Measurements from ENCODE around the gene NRG2.
A peak's percentile ranks its signal among the peaks of the same experiment; 100 is the strongest.

The NRG2 gene

DNA sequence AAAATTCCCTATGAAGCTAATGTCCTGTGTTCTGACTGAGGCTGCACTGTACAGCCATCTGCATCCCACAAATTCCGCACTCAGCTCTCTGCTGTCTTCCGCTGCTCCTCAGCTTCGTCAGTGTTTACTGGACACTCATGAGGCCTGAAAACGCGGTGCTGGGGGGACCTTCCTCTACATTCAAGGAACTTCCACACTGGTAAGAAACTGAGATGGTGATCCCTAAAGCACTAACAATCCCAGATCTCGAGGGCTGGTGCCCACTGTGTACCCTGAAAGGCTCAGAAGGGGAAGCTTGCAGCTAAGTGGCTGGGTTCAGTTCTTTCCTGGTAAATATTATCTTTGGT is 117.9 kb downstream of the NRG2 start:
- in situ Hi-C loops (cut with MboI; ENCODE audit: low pct_unique_long_range_greater_than_20kb, low sequenced_read_pairs, unreplicated experiment), result no loop called here
- TF ChIP-seq, protein P1, sequence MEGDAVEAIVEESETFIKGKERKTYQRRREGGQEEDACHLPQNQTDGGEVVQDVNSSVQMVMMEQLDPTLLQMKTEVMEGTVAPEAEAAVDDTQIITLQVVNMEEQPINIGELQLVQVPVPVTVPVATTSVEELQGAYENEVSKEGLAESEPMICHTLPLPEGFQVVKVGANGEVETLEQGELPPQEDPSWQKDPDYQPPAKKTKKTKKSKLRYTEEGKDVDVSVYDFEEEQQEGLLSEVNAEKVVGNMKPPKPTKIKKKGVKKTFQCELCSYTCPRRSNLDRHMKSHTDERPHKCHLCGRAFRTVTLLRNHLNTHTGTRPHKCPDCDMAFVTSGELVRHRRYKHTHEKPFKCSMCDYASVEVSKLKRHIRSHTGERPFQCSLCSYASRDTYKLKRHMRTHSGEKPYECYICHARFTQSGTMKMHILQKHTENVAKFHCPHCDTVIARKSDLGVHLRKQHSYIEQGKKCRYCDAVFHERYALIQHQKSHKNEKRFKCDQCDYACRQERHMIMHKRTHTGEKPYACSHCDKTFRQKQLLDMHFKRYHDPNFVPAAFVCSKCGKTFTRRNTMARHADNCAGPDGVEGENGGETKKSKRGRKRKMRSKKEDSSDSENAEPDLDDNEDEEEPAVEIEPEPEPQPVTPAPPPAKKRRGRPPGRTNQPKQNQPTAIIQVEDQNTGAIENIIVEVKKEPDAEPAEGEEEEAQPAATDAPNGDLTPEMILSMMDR (IDR thresholded peaks at IDR 0.05; ENCODE audit: extremely low read depth, insufficient read depth, missing control alignments), result no peak
- DNase-seq (ENCODE audit: low spot score), result no peak

DNA sequence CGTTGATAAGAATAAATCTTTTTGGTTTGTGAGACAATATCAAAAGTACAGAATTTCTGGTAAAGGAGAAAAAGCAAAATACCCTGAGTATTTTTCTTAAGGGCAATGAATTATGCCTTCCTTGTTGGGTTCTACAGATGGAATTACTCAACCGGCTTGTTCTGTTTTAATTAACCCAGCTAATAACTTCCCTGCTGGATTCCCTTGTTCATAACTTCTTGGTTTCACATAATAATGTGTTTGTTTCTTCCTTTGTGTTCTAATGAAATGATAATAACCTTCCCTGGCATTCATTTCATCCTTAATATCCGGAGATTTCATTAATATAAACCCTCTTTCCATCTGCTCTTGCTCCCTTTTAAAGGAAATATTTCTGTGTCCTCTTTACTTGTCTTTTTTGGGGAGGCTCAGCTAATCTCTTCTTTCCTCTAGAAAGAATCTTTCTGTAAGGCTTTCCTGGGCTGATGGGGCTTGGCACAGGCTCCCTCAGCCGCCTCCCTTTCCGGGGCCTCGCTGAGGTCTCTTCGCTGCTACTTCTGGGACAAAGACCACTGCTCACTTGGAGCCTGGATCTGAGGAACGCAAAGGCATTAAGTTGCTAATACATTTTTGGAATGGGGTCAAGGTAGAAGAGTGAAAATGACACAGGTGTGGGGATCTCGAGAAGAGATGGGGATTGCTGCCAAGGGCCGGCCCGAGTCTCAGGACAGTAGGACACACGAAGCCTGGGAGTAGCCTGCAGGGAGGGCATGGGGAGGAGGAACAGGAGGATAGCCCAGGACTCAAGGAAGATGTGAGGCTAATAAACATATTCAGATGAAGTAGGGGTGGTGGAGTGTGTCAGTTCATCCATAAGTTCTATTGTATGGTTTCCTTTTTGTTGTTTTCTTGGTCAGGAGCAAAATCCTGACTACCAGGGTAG is 118.5 kb downstream of the NRG2 start:
- in situ Hi-C loops (cut with MboI; ENCODE audit: low pct_unique_long_range_greater_than_20kb, low sequenced_read_pairs, unreplicated experiment), result no loop called here
- TF ChIP-seq, protein P1 (IDR thresholded peaks at IDR 0.05; ENCODE audit: extremely low read depth, insufficient read depth, missing control alignments), result no peak

DNA sequence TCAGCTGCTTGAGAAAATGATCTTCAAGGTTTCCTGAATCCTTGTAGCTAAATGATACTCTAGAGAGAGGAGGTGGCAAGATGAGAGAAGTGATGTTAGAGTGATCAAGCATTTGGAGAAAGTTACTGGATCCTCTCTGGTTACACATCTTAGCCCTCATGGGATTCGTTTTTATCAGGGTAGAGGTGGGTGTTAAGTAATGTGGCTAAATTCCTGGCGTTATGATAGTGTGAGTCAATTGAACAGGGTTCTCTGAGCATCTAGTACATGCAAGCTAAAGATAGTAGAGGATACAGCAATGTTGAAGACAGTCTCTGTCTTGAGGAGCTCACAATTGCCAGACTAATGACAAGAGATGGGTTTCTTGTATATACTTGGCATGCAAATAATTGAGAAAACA is 123.8 kb downstream of the NRG2 start:
- no peak for DNase-seq (ENCODE audit: low spot score)
- TF ChIP-seq, protein P1 (IDR thresholded peaks at IDR 0.05; ENCODE audit: extremely low read depth, insufficient read depth, missing control alignments), result no peak
- in situ Hi-C loops (cut with MboI; ENCODE audit: low pct_unique_long_range_greater_than_20kb, low sequenced_read_pairs, unreplicated experiment), result no loop called here

More for the DNA sequence above, 118.5 kb downstream of the NRG2 start:
- DNase-seq (ENCODE audit: low spot score), result no peak

DNA sequence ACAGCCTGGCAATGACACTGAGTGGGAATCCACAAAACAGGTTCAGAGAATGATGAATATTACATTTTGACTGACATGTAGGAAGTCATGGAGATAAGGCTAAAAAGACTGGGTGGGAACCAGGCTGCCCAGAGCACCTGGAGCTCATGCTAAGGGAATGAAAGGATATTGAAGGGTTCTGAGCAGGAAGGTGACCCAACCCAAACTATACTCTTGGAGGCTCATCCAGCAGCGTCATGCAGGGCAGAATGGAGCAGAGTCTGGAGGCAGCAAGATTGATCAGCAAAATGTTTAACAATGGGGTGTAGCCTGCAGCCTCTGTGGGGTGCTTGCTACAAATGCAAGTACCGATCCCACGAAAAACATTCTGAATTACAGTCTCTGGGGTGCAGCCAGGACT is 127.3 kb downstream of the NRG2 start:
- TF ChIP-seq, protein P1 (IDR thresholded peaks at IDR 0.05; ENCODE audit: extremely low read depth, insufficient read depth, missing control alignments), result no peak
- no peak for DNase-seq (ENCODE audit: low spot score)
- in situ Hi-C loops (cut with MboI; ENCODE audit: low pct_unique_long_range_greater_than_20kb, low sequenced_read_pairs, unreplicated experiment), result no loop called here

DNA sequence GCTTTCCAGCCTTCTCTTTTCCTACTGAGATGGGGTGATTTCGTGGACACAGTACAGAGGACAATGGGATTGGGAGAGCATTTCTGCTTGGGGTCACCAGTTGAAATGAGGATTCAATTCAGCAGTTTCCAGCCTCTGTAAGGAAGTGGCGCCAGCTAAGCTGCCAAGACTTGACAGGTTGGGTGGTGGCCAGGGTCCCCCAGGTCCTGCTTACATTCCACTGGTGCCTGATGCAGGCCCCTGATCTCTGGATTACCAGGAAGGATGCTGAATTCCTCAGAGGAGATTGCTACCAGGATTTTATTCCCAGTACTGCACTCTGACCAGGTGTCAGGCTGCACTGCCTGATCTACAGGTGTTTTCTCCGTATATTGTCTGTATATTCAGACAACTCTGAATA is 127.8 kb downstream of the NRG2 start:
- TF ChIP-seq, protein P1 (IDR thresholded peaks at IDR 0.05; ENCODE audit: extremely low read depth, insufficient read depth, missing control alignments), result no peak
- DNase-seq (ENCODE audit: low spot score), result no peak
- in situ Hi-C loops (cut with MboI; ENCODE audit: low pct_unique_long_range_greater_than_20kb, low sequenced_read_pairs, unreplicated experiment), result no loop called here

DNA sequence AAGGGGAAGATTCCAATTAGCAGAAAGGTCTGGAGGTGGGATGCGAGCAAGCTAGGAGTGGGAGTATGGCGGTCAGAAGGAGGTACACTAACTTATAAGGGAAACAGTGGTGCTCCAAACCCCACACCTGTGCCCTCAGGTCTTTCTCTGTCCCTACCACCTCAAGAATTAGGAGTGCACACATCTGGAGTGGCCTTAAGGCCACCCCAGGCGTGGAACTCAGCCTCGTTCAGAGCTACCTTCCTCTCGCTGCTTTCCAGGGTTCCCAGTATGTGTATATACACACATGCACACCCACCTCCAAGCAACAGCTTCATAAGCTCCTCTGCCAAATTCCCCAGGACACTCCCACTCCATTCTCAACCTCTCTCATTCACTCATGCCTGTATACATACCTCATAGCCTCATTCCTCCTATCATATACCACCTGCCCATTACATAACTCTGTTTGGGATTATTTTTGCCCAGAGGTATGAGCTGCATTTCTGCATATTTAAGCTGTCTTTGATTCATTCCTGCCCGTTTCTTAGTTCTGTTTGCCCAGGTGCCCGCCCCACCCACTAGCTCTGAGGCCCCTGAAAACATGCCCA is 128.8 kb downstream of the NRG2 start:
- no peak for DNase-seq (ENCODE audit: low spot score)

More for the DNA sequence above, 128.8 kb downstream of the NRG2 start:
- TF ChIP-seq, protein P1 (IDR thresholded peaks at IDR 0.05; ENCODE audit: extremely low read depth, insufficient read depth, missing control alignments), result peak; percentile 1
- in situ Hi-C loops (cut with MboI; ENCODE audit: low pct_unique_long_range_greater_than_20kb, low sequenced_read_pairs, unreplicated experiment), result no loop called here
